ENCODE results near the gene MMP23B.
A peak's percentile ranks its signal among the peaks of the same experiment; 100 is the strongest.
"Not testable (repeated sequence)": the region's sequence is repeated elsewhere in the genome, so short reads cannot be mapped to it uniquely, and the experiment has no call there.

MMP23B gene

DNA sequence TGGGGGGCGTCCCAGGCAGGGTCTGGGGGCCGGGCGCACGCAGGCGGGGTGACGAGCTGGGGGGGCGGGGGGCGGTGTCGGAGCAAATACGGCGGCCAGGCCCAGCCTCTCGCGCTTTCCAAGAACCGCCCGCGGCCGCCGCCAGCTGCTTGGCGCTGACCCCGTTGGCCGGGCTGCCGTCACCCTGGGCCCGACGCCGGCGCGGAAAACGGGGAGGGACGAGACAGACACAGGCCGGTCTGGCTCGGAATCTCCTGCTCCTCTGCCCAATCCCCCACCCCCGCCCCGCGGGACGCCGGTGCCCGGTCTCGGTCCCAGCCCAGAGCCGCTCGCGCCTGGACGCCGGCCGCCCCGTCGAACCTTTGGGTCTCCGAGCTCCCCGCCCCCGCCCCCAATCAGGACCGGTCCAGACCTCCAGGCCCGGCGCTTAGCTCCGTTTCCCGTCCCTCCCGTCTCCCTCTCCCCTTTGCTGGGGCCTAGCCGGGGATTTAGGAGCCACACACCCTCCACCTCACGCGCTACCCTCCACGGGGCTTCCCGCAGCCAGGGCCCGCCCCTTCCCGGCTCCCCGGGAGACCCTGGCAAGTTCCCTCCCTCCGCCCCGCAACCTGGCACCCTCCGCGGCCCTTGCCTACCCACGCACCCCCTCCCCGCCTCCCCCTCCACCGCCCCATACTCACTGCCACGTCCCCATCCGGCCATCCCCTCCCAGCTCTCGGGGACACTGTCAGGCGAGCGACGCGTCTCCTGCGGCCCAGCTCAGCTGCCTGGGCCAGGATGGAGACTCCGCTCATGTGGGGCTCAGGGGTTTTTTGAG, 800 bp upstream of the MMP23B start:
- DNase-seq (ENCODE audit: low read depth) = no peak

DNA sequence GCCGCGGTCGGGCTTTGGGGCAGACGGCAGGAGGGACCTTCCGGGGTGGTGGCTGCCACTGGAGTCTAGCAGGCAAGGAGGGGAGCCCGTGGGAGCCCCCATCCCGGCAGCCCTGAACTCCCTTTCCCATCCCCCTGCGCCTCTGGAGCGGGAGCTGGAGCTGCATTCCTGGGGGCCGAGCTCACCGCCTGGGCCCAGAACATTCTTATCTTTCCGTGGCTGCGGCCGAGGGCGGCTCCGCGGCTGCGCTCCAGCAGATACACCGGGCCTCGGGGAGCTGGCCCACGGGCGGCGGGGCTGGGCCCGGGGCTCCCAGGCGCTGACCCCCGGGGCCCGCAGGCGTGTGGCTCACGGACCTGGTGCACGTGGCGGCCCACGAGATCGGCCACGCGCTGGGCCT, 1.4 kb downstream of the MMP23B start:
- not testable (repeated sequence) for DNase-seq (ENCODE audit: low read depth)

- not testable (repeated sequence) for DNase-seq (ENCODE audit: low read depth)
Observed at GRCh38 chr1:1634613-1635012, 2.6 kb downstream of the MMP23B start.

- not testable (repeated sequence) for DNase-seq (ENCODE audit: low read depth)
Observed at GRCh38 chr1:1636621-1637478, 4.9 kb downstream of the MMP23B start.

DNA sequence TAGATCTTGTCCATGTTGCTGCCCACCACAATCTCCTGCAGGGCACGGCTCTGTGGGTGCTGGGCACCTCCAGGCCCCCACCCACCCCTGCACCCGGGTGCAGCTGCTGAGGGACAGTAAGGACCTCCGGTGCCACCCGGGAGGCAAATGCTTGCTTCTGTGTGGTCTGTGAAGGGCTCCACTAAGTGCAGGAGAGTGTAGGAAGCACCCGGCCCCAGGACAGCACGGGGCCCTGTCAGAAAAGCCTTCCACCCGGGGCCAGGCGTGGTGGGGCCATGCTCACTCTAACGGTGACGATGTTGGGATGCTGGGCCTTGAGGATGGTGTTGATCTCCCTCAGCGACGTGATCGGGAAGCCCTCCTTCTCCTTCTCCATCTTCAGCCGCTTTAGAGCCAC, 5.5 kb downstream of the MMP23B start:
- DNase-seq (ENCODE audit: low read depth) = not testable (repeated sequence)

- DNase-seq (ENCODE audit: low read depth) = not testable (repeated sequence)
Observed at GRCh38 chr1:1638528-1638927, 6.6 kb downstream of the MMP23B start.

- not testable (repeated sequence) for DNase-seq (ENCODE audit: low read depth)
Observed at GRCh38 chr1:1639368-1639767, 7.4 kb downstream of the MMP23B start.

DNA sequence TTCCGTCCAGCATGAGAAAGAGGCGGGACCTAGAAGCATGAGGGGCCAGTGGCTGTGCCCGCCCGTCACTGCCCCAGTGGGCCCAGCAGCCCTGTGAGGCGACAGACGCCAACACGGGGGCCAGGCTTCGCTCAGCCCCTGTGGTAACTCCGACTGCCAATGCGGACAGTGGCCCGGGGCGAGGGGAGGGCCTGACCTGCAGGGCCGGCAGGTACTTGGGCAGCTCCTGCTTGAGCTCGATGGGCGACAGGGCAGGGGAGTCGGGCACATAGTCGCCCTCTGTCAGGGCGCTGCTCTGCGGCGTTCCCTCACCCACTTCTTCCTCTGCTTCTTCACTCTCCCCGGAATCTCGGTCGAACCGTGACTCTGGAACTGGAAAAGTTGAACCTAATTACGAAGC, 8.1 kb downstream of the MMP23B start:
- DNase-seq (ENCODE audit: low read depth) = not testable (repeated sequence)

DNA sequence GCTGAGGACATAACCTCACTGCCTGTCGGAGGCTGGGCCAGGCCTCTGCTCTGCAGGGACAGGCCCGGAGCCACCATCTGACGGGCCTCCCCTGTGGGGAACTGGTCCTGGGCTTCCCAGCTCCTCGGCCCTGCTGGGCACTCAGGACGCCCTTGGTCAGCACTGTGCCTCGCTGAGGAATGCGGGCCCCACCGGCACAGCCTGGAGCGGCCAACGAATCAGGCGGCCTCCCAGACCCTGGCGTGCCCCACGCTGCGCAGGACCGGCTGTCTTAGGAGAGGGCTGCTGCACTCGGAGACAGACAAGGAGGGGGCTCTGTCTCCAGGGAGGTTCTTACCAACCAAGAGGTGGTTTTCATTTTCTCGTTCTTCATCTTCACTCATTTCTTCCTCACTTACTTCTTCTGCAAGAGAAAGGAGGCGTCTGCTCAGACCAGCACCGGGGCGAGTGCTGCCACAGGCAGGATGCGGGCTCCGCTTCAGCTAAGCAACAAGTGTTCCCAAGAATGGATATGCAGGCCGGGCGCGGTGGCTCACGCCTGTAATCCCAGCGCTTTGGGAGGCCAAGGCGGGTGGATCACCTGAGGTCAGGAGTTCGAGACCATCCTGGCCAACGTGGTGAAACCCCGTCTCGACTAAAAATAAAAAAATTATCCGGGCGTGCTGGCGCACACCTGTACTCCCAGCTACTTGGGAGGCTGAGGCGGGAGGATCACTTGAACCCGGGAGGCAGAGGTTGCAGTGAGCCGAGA, 8.9 kb downstream of the MMP23B start:
- not testable (repeated sequence) for DNase-seq (ENCODE audit: low read depth)

- DNase-seq (ENCODE audit: low read depth) = not testable (repeated sequence)
Observed at GRCh38 chr1:1646326-1646725, 14.4 kb downstream of the MMP23B start.

DNA sequence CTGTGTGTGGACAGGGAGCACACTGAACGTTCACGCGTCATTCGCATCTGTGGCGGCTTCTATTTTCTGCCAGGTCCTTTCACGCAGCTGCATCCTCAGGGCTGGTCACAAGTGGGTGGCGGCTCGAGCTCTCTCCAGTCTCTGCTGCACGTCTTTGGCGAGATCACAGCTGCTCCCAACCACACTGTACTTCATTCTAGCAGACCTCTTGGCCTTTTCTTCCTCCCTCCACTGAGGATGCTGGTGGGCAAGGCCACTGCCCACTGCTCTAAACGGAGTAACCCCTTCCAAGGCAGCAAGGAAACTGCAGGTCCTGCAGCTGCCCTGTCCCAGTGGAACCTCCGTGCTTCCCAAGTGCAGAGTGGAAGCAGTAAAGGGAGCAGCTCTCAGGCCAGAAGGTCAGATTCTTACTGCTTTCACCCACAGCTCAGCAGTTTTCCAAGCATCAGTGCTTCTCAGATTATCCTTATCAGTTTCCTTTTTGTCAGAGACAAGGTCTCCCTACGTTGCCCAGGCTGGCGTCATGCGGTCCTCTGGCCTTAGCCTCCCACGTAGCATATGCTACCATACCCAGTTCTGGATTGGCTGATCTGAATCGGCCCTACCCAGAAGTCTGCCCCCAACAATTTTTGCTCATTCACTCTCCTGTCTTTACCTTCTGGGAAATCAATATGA, 15.7 kb downstream of the MMP23B start:
- not testable (repeated sequence) for DNase-seq (ENCODE audit: low read depth)

DNA sequence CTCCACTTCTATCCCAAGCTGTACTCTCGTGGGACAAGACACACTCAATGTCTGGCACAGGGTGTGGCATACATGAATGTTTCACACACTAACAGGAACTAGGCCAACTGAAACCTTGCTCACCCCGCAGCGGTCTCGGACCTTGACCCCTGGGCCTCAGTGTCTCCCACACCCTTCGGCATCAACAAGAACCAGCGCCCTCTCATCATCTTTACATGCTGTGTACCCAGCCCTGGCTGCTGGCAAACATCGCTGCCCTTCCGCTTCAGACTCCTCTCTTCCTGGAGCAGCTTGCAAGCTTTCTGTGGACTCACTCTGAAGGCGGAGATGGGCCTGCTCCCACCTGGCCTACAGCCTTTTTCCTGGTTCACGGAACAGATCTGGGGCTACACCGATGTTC, 16.3 kb downstream of the MMP23B start:
- not testable (repeated sequence) for DNase-seq (ENCODE audit: low read depth)

DNA sequence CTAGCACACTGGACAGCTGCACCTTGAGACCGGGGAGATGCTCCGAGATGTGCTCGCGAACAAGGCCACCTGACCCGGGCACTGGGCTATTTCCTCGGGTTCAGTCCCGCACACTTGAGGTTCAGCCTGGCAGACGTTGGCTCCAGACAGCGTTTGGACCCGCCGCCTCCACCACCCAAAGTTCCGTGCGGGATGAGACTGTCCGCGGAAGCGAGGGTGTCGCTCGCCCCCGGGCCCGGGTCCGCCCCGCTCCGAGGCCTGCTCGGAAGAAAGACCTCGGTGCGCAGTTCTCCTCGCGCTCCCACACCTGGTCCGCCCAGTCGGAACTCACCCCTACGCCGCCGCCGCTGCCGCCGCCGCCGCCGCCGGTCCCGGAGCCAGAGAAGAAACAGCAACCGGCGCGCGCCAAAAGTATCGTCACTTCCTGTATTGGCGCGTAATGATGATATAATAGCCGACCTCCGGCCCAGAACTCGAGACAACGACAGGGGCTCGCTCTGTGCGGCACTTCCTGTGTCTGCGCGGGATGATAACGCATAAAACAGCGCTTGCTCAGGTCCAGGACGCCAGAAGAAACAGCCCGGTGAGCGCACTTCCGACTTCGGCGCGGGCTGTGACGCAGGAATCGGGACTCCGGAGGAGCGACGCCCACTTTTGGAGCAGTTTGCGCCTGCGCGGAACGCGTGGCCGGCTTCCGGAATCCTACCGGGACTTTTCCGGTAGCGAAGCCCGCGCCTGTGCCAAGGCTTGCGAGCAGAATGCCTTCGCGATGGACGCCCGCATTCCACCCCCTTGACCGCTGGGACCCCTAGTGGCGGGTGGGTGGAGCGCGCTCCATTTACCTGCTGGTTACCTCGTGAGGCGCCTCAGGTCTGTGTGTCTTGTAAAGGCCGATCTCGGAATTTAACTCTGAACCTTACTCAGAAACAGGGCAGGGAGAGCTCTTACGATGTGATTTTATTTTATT, 26.9 kb downstream of the MMP23B start, which contains the start of gene CDK11B:
CDK11B (minus strand) TSS at position 422 of the 967 bp plus-strand sequence. CDS start 1,519 bp downstream, outside the sequence.
- DNase-seq (ENCODE audit: low read depth) = peak; percentile 95

DNA sequence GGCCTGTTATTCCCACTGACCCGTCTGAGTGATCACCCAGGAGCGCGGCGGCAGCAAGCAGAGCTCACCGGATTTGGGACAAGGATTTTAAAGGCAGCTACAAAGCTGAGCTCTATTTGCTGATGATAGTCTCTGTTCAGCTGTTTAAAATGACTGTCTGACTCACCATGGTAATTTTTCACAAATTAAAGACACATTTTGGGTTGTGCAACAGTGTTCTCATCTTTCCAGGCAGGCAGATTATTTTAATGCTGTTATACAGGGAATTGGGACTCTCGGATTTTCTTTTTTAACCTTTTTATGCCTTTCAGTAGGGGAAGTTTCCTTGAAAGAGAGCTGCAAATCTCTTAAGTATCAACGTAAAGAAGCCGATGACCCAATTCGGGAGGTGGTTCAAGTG, 30.4 kb downstream of the MMP23B start:
- peak; percentile 56 for DNase-seq (ENCODE audit: low read depth)

DNA sequence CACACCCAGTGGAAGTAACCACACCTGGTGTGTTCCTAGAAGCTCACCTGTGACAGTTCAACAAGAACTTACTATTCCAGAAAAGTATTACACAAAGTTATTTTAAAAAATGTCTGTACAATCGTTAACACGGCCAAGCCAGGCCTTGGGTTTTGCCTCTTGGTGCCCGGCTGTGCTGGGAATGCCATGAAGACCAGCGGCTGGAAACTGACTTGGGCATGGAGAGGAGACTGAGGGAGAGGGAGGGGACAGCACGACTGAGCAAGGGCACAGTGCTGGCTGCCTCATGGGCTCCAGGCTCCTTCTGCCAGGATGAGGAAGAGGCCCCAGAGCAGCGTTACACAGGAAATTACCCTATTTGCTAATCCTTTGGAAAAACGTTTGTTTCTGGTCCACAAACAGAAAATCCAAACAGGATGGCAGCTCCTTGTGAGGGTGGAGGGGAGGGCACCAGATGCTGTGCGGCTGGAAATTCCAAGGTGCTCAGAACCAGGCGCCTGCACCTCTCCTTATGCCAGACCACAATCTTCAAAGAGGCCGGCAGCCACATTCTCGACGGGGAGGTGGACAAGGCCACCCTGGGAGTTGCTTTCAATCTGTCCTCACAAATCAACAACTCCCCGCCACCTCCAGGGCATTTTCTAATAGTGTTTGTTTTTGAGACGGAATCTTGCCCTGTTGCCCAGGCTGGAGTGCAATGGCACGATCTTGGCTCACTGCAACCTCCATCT, 31.0 kb downstream of the MMP23B start:
- DNase-seq (ENCODE audit: low read depth) = peak; percentile 33

DNA sequence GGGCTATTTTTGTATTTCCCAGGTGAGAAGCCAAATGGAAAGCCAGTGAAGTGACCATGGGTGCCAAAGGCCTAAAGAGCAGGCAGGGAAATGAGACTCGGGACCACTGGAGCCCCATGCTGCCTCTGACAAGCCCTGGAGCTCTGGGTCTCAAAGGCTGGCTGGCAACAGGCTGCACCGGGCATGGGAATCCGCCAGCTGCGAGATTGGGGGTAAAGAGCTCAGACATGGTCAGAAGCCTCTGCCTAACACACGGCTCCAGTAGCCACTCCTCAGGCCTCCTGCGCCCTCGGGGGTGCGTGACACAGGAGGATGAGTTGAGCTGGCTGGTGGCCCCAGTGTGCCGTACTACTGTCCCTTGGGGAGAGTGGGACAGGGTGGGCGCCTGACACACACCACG, 32.3 kb downstream of the MMP23B start:
- DNase-seq (ENCODE audit: low read depth) = not testable (repeated sequence)

- DNase-seq (ENCODE audit: low read depth) = no peak
Observed at GRCh38 chr1:1664941-1665814, 33.2 kb downstream of the MMP23B start.

DNA sequence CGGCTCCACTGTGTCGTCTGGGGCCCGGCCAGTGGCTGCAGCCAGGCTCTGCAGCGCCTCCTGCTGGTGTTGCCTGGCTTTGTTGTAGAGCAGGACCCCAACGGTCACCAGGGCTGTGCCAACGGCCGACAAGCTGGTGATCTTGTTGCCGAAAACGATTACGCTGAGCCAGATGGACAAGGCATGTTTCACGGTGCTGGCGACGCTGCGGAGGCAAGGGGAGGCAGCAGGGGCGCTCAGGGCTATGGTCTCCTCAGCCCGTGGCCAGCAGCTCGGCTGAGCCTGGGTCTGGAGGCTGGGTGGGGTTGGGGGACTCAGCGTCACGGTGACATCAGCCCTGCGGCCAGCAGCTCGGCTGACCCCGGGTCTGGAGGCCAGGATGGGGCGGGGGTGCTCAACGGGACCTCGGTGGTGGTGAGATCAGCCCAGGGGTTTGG, 33.9 kb downstream of the MMP23B start:
- no peak for DNase-seq (ENCODE audit: low read depth)

DNA sequence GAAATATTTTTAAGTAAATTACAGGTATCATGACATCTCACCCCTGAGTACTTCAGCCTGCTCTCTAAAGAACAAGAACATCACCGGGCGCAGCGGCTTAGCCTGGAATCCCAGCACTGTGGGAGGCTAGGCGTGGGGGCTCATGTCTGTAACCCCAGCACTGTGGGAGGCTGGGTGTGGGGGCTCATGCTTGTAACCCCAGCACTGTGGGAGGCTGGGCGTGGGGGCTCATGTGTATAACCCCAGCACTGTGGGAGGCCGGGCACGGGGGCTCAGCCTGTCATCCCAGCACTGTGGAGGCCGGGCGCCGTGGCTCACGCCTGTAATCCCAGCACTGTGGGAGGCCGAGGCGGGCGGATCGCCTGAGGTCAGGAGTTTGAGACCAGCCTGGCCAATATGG, 34.6 kb downstream of the MMP23B start:
- no peak for DNase-seq (ENCODE audit: low read depth)
